Measurements from ENCODE around the gene SCAMP5. TPM values are rescaled to one million over a fixed set of nuclear protein-coding genes. Genes with fewer than 3 reads are reported as not detected.
A peak's percentile ranks its signal among the peaks of the same experiment; 100 is the strongest.

Gene SCAMP5
- polyA plus RNA-seq, 1 experiment, result 2.1 TPM

GRCh38 chr15:74960995-74961588, 34.3 kb upstream of the SCAMP5 start:
- CTCF ChIA-PET, result interaction anchor here (0.5 to 1.6 kb wide), 4 partner anchors 11 to 82 kb away, joined by 3 to 6 read pairs (median 4); no protein-coding TSS in a partner anchor
- TF ChIP-seq, protein P1, sequence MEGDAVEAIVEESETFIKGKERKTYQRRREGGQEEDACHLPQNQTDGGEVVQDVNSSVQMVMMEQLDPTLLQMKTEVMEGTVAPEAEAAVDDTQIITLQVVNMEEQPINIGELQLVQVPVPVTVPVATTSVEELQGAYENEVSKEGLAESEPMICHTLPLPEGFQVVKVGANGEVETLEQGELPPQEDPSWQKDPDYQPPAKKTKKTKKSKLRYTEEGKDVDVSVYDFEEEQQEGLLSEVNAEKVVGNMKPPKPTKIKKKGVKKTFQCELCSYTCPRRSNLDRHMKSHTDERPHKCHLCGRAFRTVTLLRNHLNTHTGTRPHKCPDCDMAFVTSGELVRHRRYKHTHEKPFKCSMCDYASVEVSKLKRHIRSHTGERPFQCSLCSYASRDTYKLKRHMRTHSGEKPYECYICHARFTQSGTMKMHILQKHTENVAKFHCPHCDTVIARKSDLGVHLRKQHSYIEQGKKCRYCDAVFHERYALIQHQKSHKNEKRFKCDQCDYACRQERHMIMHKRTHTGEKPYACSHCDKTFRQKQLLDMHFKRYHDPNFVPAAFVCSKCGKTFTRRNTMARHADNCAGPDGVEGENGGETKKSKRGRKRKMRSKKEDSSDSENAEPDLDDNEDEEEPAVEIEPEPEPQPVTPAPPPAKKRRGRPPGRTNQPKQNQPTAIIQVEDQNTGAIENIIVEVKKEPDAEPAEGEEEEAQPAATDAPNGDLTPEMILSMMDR (IDR thresholded peaks at IDR 0.05; ENCODE audit: low read depth, low read length), result no peak
- Histone ChIP-seq H3K27ac (ENCODE audit: low read depth, low read length) (no peak overlapping the region), H3K9me3 (ENCODE audit: control insufficient read depth, insufficient read depth, low read length) (peaks cover 4% of the 10 kb centered on the region; the same call in 1 of the 2 replicates), H3K4me3 (ENCODE audit: low read depth, low read length) (no peak overlapping the region), H3K27me3 (ENCODE audit: control insufficient read depth, insufficient read depth, low read length) (peaks cover 43% of the 10 kb centered on the region)
- POLR2A ChIA-PET, result no interaction called here
- DNase-seq (ENCODE audit: low read depth, low spot score), result no peak

DNA sequence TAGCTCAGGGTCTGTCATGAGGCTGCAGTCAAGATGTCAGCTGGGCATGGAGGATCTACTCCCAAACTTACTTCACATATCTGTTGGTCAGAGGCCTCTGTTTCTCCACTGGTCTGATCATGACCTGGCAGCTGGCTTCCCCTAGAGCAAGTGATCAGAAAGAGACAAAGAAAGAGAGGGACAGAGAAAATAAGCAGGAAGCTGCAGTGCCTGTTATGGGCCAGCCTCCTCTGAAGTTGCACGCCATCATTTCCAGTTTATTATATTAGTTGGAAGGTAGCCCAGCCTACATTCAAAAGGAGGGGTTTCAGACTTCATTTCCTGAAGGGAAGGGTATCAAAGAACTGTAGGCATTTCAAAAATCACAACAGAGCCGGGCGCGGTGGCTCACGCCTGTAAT, 33.7 kb upstream of the SCAMP5 start:
- peaks cover 42% of the 10 kb centered on the region for H3K27me3 ChIP-seq (ENCODE audit: control insufficient read depth, insufficient read depth, low read length)
- peak overlapping the region; percentile 39 for H3K27ac ChIP-seq (ENCODE audit: low read depth, low read length)
- H3K9me3 ChIP-seq (ENCODE audit: control insufficient read depth, insufficient read depth, low read length), result peaks cover 4% of the 10 kb centered on the region; the same call in 1 of the 2 replicates
- TF ChIP-seq, protein P1 (IDR thresholded peaks at IDR 0.05; ENCODE audit: low read depth, low read length), result no peak
- ChIA-PET CTCF (interaction anchor here (0.5 to 1.6 kb wide), 3 partner anchors 11 to 329 kb away, joined by 3 to 6 read pairs (median 3); no protein-coding TSS in a partner anchor), POLR2A (interaction anchor here (0.6 kb wide), 1 partner anchor 14 kb away, joined by 4 read pairs; no protein-coding TSS in a partner anchor)
- H3K4me3 ChIP-seq (ENCODE audit: low read depth, low read length), result no peak overlapping the region
- no peak for DNase-seq (ENCODE audit: low read depth, low spot score)

DNA sequence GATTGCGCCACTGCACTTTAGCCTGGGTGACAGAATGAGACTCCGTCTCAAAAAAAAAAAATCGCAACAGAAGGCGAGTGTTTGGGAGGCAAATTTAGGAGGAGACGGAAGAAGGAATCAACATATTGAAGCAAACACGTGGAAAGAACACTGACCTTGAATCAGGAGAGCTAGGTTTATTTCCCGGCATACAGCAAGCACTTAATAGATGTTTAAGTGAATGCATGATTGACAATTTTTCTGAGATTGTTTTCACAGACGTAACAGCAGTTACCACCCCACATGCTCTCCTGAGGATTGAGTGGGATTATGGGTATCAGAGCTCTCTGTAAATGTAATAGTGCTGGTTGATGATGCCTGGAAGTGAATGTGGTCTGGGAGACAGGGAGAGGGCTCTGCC, 33.1 kb upstream of the SCAMP5 start:
- Histone ChIP-seq H3K27ac (ENCODE audit: low read depth, low read length) (no peak overlapping the region), H3K9me3 (ENCODE audit: control insufficient read depth, insufficient read depth, low read length) (peaks cover 4% of the 10 kb centered on the region; the same call in 1 of the 2 replicates), H3K27me3 (ENCODE audit: control insufficient read depth, insufficient read depth, low read length) (peaks cover 39% of the 10 kb centered on the region), H3K4me3 (ENCODE audit: low read depth, low read length) (no peak overlapping the region)
- no peak for DNase-seq (ENCODE audit: low read depth, low spot score)
- CTCF ChIA-PET, result interaction anchor here (0.8 to 1.6 kb wide), 2 partner anchors 12 to 330 kb away, joined by 3 read pairs; no protein-coding TSS in a partner anchor
- TF ChIP-seq, protein P1 (IDR thresholded peaks at IDR 0.05; ENCODE audit: low read depth, low read length), result no peak
- POLR2A ChIA-PET, result interaction anchor here (0.6 kb wide), 1 partner anchor 13 kb away, joined by 4 read pairs; no protein-coding TSS in a partner anchor

GRCh38 chr15:74962671-74963070, 32.7 kb upstream of the SCAMP5 start:
- no peak for DNase-seq (ENCODE audit: low read depth, low spot score)
- Histone ChIP-seq H3K27ac (ENCODE audit: low read depth, low read length) (no peak overlapping the region), H3K27me3 (ENCODE audit: control insufficient read depth, insufficient read depth, low read length) (peaks cover 35% of the 10 kb centered on the region), H3K4me3 (ENCODE audit: low read depth, low read length) (no peak overlapping the region), H3K9me3 (ENCODE audit: control insufficient read depth, insufficient read depth, low read length) (peaks cover 4% of the 10 kb centered on the region; the same call in 1 of the 2 replicates)
- POLR2A ChIA-PET, result no interaction called here
- TF ChIP-seq, protein P1 (IDR thresholded peaks at IDR 0.05; ENCODE audit: low read depth, low read length), result no peak
- CTCF ChIA-PET, result no interaction called here

DNA sequence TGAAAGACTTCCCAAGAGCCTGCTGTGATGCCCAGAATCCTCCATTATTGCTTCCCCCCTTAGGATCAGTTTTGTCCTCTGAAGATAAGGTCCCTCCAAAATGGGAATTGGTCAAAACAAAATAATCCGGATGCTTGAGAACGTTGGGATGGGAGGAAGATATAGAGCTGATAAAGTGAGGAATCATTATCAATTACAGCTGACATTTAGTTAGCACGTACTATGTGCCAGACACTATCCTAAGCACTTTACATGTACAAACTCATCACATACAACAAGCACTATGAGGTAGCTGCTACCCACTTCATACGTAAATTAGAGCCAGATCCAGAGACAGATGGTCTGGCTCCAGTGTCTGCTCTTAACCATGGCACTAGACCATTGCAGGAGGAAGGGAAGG, 32.1 kb upstream of the SCAMP5 start:
- TF ChIP-seq, protein P1 (IDR thresholded peaks at IDR 0.05; ENCODE audit: low read depth, low read length), result no peak
- Histone ChIP-seq H3K27me3 (ENCODE audit: control insufficient read depth, insufficient read depth, low read length) (peaks cover 29% of the 10 kb centered on the region), H3K9me3 (ENCODE audit: control insufficient read depth, insufficient read depth, low read length) (peaks cover 4% of the 10 kb centered on the region; the same call in 1 of the 2 replicates), H3K27ac (ENCODE audit: low read depth, low read length) (no peak overlapping the region), H3K4me3 (ENCODE audit: low read depth, low read length) (no peak overlapping the region)
- ChIA-PET CTCF (no interaction called here), POLR2A (no interaction called here)
- no peak for DNase-seq (ENCODE audit: low read depth, low spot score)

Measured in AG04450 (cell line).